HG02884 (cell line): ENCODE results near the gene ERBB4.

Experiments
- ATAC-seq: cut with Tn5 transposase; IDR thresholded peaks from one replicate; pipeline ENCODE4 v1.9.1; 2021; ENCODE audit warnings: mild to moderate bottlenecking, moderate library complexity; ENCODE audit not compliant: unreplicated experiment

The ERBB4 gene

GRCh38 chr2:211451642-211452041, 1087.0 kb downstream of the ERBB4 start:
- no peak for ATAC-seq

- no peak for ATAC-seq
These were observed 1088.8 kb downstream of the ERBB4 start for GRCh38 chr2:211449819-211450218.

GRCh38 chr2:211447548-211447947, 1091.1 kb downstream of the ERBB4 start:
- ATAC-seq: no peak

- ATAC-seq: no peak
These were observed 1098.5 kb downstream of the ERBB4 start for GRCh38 chr2:211440107-211440506.

- ATAC-seq: no peak
These were observed 1099.6 kb downstream of the ERBB4 start for GRCh38 chr2:211439011-211439410.

- no peak for ATAC-seq
These were observed 1101.2 kb downstream of the ERBB4 start for GRCh38 chr2:211437396-211437795.

GRCh38 chr2:211436182-211436581, 1102.4 kb downstream of the ERBB4 start:
- ATAC-seq: no peak

GRCh38 chr2:211435331-211435730, 1103.3 kb downstream of the ERBB4 start:
- no peak for ATAC-seq

- ATAC-seq: no peak
These were observed 1103.8 kb downstream of the ERBB4 start for GRCh38 chr2:211434773-211435172.

GRCh38 chr2:211429256-211429920, 1109.2 kb downstream of the ERBB4 start:
- ATAC-seq: no peak

GRCh38 chr2:211426240-211426639, 1112.4 kb downstream of the ERBB4 start:
- ATAC-seq: no peak

- no peak for ATAC-seq
These were observed 1115.6 kb downstream of the ERBB4 start for GRCh38 chr2:211423018-211423417.

- ATAC-seq: no peak
These were observed 1121.1 kb downstream of the ERBB4 start for GRCh38 chr2:211417544-211417943.

GRCh38 chr2:211416373-211416772, 1122.2 kb downstream of the ERBB4 start:
- no peak for ATAC-seq

- ATAC-seq: no peak
These were observed 1124.9 kb downstream of the ERBB4 start for GRCh38 chr2:211413746-211414145.

- no peak for ATAC-seq
These were observed 1130.1 kb downstream of the ERBB4 start for GRCh38 chr2:211408483-211408891.

- no peak for ATAC-seq
These were observed 1131.5 kb downstream of the ERBB4 start for GRCh38 chr2:211407076-211407475.

GRCh38 chr2:211405036-211405435, 1133.6 kb downstream of the ERBB4 start:
- no peak for ATAC-seq

GRCh38 chr2:211404098-211404497, 1134.5 kb downstream of the ERBB4 start:
- no peak for ATAC-seq

- no peak for ATAC-seq
These were observed 1137.3 kb downstream of the ERBB4 start for GRCh38 chr2:211401328-211401727.

GRCh38 chr2:211397764-211398163, 1140.8 kb downstream of the ERBB4 start:
- ATAC-seq: no peak

GRCh38 chr2:211396815-211397214, 1141.8 kb downstream of the ERBB4 start:
- no peak for ATAC-seq

GRCh38 chr2:211391189-211391567, 1147.4 kb downstream of the ERBB4 start:
- ATAC-seq: no peak
